GM08714 (cell line): ENCODE data around the gene FAM200C.

ENCODE experiments used
- H3K4me3 ChIP-seq: fragments of 200-500 bp; sonication (Bioruptor generic); 2 replicates; pipeline ENCODE4 v1.5.1; 2014; ENCODE audit warnings: mild to moderate bottlenecking, low read length, inconsistent platforms
- ZNF274 ChIP-seq: IDR thresholded peaks from 2 replicates; pipeline ENCODE4 v1.6.1; 2012; ENCODE audit warnings: mild to moderate bottlenecking, low read depth, low read length

The FAM200C gene

GRCh38 chr5:160387445-160387844 is 12.4 kb downstream of the FAM200C start:
- TF ChIP-seq ZNF274: no peak
- H3K4me3 ChIP-seq: no peak overlapping the region

- TF ChIP-seq ZNF274: no peak
Observed at GRCh38 chr5:160385496-160385895, 14.4 kb downstream of the FAM200C start.

DNA sequence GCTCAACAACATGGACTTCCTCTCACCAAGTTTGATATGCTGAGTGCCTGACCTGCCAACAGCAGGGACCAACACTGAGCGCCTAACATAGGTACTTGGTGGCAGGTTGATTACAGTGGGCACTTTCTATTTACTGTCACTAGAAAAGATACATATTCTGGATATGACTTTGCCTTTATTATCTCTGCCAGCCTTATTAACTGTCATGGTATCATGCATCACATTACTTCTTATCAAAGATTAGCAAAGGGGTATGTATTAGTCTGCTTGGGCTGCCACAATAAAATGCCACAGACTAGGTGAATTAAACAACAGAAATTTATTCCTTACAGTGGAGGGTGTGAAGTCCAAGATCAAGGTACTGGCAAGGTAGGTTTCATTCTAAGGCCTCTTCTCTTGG is 15.2 kb downstream of the FAM200C start:
- TF ChIP-seq ZNF274: no peak
- no peak overlapping the region for H3K4me3 ChIP-seq

More at GRCh38 chr5:160385496-160385895, 14.4 kb downstream of the FAM200C start:
- H3K4me3 ChIP-seq: no peak overlapping the region

- no peak for TF ChIP-seq ZNF274
- H3K4me3 ChIP-seq: no peak overlapping the region
Observed at GRCh38 chr5:160382346-160382745, 17.5 kb downstream of the FAM200C start.

DNA sequence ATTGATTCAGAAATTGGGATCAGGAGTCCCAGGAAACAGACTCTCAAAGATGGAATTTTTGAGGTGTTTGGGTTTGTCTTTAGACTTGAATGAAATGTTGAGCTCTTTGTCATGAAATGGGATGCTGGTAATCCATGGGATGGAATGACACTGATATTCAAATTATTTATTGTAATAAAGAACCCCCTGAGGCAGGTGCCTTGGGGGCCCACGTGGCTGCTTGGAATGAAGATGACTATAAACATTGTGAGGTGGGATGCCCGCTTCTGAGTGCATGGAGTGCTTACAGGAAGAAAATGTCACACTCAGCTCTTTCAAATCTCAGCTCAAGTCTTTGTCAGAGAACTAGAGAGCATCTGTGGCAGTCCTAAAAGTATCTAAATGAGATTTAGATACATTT is 19.8 kb downstream of the FAM200C start:
- no peak for TF ChIP-seq ZNF274
- H3K4me3 ChIP-seq: no peak overlapping the region

DNA sequence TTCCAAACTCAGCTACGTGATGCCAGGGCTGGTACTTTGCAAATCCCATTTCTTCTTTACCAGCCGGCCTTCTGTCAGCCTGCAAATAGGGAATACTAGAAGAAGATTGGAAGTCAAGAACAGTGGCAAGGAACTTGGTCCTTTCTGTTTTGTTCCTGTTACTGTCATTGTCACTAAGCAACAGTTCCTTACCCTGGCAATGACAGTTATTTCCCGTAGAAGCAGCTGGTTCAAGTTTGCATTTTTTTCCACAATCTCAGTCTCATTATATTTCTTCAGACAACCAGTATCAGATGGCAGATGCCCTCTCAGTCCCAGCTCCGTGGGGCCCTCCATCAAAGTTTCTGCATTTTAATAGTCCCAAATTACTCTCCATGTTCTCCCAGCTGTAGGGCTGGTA is 20.3 kb downstream of the FAM200C start:
- no peak overlapping the region for H3K4me3 ChIP-seq
- no peak for TF ChIP-seq ZNF274

- no peak for TF ChIP-seq ZNF274
- no peak overlapping the region for H3K4me3 ChIP-seq
Observed at GRCh38 chr5:160378330-160378729, 21.5 kb downstream of the FAM200C start.

DNA sequence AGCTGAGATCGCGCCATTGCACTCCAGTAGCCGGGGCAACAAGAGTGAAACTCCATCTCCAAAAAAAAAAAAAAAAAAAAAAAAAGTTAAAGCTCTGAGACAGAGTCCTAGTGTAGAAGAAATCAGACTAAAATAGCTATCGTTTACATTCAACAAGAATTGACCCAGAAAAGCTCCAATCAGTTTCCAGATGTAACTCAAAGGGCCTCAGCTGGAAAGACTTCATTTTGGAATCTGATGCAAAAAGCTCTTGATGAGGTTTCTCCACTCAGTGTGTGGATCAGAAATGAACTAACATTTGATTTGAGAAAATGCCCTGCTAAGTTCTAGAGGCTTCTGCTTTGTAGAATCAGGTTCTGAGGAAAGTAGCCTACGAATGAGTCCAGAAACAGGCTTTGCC is 22.2 kb downstream of the FAM200C start:
- no peak overlapping the region for H3K4me3 ChIP-seq
- TF ChIP-seq ZNF274: no peak

- no peak overlapping the region for H3K4me3 ChIP-seq
- TF ChIP-seq ZNF274: no peak
Observed at GRCh38 chr5:160376416-160376815, 23.4 kb downstream of the FAM200C start.

GRCh38 chr5:160375701-160376100 is 24.2 kb downstream of the FAM200C start:
- H3K4me3 ChIP-seq: no peak overlapping the region
- TF ChIP-seq ZNF274: no peak

DNA sequence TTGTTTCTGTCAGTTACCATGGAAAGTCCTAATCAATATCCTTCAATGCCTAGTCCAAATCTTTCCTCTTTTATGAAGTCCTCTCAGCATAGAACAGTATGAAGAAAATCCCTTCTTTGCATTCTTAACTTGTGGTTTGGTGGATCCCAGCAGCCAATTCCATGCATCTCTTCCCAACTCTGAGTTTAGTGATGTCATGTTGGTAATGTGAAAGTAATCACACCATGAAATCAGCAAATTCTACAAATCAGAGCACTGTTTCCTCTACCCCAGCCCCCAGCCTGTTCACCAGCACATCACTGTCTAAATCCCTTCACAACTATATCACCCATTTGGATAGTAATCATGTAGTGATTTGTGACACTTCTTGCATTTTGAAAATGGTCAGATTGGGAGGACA is 24.7 kb downstream of the FAM200C start:
- TF ChIP-seq ZNF274: no peak
- no peak overlapping the region for H3K4me3 ChIP-seq

GRCh38 chr5:160371294-160371693 is 28.6 kb downstream of the FAM200C start:
- no peak overlapping the region for H3K4me3 ChIP-seq
- TF ChIP-seq ZNF274: no peak

DNA sequence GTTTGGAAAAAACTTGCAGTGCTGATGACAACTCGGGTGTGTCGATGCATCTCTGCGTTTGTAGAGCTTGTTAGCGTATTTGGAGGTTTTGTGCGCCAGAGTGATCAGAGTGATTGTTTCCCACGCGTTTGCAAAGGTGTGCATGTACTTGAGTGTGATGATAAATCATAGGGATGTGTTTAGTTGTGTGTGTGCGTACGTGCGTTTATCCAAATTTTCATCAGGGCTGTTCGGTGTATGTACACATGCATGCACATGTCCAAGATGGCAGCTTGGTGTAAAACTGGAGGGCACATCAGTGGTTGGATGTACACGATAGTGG is 29.2 kb downstream of the FAM200C start:
- TF ChIP-seq ZNF274: no peak
- H3K4me3 ChIP-seq: peak overlapping the region; percentile 67; the same call in 1 of the 2 replicates

DNA sequence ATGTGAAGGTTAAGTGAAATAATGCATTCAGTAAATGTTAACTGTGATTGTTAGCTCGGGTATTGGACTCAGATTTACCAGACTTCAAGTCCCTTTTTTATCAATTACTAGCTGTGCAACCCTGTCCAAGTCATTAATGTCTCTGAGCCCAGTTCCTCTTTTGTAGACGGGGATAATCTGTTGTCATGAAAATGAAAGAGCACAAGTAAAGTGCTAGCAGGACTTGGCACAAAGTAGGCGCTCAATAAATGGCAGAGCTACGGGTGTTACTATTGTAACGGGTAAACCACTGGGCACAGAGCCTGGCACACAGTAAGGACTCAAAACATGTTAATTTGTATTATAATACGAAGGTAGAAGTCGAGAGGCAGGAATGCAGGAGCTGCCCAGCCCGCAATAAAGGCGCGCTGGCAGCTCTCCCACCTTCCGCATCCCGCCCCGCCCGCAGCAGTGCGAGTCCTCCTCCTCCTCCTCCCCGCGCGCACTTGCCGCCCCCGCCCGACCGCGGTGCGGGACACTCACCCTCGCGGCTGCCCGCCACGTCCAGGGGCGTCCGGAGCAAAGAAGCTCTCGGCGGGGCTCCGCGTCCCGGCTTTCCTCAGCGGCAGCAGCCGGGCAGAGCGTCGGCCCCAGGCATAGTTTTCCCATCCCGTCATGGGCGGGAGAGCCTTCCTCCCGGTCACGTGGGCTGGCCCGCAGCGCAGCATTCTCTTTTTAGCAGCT is 29.7 kb downstream of the FAM200C start, which contains the start of gene C1QTNF2:
TSS of gene C1QTNF2 (minus strand) at position 637 of the 723 bp plus-strand sequence. CDS start 15,615 bp downstream, outside the sequence.
- H3K4me3 ChIP-seq: peak within 1 kb of the TSS; percentile 67
- no peak for TF ChIP-seq ZNF274

- TF ChIP-seq ZNF274: no peak
- no peak overlapping the region for H3K4me3 ChIP-seq
Observed at GRCh38 chr5:160367885-160368284, 32.0 kb downstream of the FAM200C start.

- no peak overlapping the region for H3K4me3 ChIP-seq
- TF ChIP-seq ZNF274: no peak
Observed at GRCh38 chr5:160367261-160367660, 32.6 kb downstream of the FAM200C start.
